DMS 273 (cell line): ENCODE data around the gene ZDHHC9.

ENCODE experiments used
- DNase-seq: peaks from one replicate; lab custom pipeline; 2025; ENCODE audit not compliant: unreplicated experiment; lab: John Stamatoyannopoulos, UW

ZDHHC9 gene

GRCh38 chrX:129768586-129769466, 74.9 kb downstream of the ZDHHC9 start:
- DNase-seq, result no peak

DNA sequence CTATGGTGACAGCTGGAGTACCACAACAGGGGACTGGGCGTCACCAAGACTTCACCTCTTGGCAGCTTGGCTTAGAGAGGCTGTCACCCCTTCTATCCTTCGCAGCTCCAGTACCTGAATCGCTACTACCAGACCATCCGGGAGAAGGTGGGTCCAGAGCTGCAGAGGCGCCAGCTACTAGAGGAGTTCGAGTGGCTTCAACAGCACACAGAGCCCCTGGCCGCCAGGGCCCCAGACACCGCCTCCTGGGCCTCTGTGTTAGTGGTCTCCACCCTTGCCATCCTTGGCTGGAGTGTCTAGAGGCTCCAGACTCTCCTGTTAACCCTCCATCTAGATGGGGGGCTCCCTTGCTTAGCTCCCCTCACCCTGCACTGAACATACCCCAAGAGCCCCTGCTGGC, 75.5 kb downstream of the ZDHHC9 start:
- DNase-seq, result no peak

- DNase-seq, result no peak
Measured at GRCh38 chrX:129763666-129764065, 80.0 kb downstream of the ZDHHC9 start.

GRCh38 chrX:129762448-129762847, 81.2 kb downstream of the ZDHHC9 start:
- DNase-seq, result no peak

DNA sequence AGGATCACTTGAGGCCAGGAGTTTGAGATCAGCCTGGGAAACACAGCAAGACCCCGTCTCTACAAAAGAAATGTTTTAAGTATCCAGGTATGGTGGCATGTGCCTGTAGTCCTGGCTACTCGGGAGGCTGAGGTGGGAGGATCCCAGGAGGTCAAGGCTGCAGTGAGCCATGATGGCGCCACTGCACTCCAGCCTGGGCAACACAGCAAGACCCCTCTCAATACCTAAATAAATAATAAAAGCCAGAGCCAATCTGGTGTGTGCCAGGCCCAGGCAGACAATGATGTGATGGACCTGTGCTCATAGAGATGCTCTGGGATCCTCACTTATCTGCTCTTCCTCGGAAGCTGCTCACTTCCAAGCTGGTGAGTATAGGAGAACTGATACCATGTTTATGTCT, 82.1 kb downstream of the ZDHHC9 start:
- no peak for DNase-seq

DNA sequence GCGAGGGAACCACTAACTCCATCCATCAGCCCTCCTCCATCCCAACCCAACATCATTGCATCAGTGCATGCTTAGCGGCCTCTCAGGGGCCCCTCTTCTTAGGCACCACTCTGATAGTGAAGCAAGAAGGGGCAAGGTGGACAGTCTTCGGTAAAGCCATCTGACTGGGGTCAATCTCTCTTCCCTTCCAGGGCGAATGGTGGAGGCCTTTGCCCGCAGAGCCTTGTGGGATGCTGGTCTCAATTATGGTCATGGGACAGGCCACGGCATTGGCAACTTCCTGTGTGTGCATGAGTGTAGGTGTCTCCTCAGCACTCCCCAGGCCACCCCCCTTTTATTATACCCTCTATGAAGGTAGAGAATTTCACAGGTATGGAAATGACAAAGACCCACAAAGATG, 82.7 kb downstream of the ZDHHC9 start:
- no peak for DNase-seq

DNA sequence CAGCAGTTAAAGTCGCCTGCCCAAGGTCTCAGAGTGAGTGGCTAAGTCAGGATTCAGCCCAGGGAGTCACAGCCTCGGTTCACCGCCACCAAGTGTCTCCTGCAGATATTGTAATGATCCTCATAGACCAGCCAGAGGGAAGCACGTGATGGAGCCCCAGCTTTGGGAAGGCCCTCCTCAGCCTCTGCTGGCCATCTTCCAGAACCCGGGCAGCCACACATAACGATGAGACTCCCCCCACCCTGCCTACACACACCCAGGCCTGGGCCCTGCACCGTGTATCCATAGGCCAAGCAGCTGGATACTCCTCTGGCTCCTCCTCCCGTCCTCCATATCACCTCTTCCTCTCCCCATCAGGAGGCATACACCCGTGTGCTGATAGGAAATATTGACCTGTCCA, 83.5 kb downstream of the ZDHHC9 start:
- DNase-seq, result no peak

DNA sequence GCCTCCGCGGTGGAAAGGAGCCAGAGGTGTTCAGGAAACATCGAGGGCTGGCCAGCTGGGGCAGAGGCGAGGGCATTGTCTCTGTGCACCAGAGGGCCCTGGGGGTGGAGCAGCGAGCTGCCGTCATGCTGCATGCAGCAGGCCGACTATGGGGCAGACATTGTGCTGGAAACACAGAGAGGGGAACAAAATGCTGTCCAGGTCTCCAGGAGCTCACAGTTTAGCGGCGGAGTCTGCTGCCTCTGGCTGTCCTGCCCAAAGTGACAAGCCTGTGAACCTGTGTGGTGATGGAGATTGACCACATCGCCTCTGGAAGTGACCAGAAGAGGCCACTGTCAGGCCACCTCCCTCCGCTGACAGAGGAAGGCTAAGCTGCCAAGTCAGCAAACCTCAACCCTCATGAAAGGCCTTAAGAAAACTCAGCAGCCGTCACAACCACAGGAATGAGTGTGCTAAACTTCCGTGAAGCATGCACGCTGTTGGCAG, 84.1 kb downstream of the ZDHHC9 start:
- DNase-seq, result no peak

DNA sequence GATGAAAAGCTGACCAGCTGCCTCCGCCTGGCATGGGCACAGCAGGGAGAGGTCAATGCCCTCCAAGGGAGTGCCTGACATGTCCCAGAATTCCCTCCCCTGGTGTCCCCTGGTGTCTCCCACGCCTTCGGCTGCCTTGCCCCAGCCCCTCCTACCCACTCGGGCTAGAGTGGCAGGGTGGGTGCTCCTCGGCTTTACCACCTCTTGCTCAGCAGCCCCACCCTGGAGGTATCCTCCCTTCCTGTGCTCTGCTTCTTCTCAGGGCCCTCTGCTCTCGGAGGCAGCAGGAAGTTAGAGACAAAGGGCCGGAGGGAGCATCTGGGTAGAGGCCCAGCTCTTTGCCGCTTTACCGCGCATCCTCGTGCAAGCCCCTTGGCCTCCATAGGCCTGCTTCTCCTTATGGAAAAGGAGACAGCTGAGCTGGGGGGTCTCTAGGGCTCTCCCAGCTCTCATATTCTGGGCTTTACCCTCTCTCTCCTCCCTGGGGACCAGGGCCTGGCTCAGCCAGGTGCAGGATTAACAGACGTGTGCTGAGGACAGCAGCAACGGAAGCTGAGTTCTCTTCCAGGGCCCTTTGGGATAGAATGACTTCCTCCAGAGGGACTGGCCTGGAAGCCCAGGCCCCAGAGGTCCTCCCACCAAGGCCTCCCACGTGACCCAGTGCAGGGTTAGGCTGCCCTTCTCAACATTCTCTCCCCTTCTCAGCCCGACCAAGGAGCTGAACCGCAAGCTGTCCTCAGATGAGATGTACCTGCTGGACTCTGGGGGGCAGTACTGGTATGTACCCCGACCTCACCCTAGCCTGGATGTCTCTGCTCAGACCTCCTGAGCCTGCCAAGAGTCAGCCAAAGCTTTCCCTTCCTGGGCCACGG, 87.7 kb downstream of the ZDHHC9 start:
- DNase-seq, result no peak

DNA sequence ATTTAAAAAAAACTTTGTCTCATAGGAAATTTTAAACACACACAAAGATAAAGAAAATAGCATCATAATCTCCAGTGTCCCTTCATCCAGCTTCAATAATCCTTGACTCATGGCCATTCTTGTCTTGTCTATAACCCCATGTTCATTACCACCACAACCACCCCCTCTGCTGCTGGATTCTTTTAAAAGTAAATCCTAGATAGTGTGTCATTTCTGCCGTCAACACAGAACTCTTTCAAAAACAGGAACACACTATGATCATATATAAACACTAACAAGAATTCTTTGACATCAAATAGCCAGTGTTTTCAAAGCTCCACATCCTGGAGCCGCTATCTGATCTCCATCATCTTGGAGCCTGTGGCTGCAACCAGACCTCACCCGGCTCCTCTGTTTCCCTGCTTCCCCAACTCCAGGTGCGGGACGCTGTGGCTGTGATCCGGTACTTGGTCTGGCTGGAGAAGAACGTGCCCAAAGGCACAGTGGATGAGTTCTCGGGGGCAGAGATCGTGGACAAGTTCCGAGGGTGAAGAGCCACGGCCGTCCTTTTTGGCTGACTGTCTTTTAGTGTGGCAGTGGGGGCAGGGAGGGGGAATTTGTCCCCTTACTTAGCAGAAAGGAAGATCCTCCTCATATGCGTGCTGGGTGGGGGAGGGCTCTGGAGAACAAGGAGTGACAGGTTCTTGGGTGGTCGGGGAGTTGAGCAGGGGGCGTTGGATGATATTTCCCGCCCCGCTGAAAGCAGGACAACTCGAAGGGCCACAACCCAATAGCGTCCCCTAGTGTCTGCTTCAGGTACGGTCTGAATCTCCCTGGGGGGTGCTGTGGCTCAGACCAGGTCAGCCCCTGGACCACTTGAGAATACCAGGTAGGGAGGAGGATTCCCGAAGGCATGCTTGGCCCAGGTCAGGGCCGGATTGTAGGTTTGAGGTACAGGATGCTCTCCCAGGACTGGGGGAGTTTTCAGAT, 89.3 kb downstream of the ZDHHC9 start:
- DNase-seq, result no peak
